Trophoblast cell (in vitro differentiated cells and primary cell): Measurements from ENCODE around the gene SLC2A4.
"Not testable (repeated sequence)": the region's sequence is repeated elsewhere in the genome, so short reads cannot be mapped to it uniquely, and the experiment has no call there.

ENCODE experiments used
- DNase-seq, 2 donors: peaks; one replicate each; pipeline ENCODE4 v3.0.0-alpha.2; 2016
- H2AFZ ChIP-seq: 2 replicates; pipeline ENCODE4 v1.6.1; 2013; ENCODE audit warnings: low read length, moderate library complexity, mild to moderate bottlenecking; ENCODE audit not compliant: insufficient read depth, poor library complexity
- H2AK5ac ChIP-seq: 2 replicates; pipeline ENCODE4 v1.6.1; 2013; ENCODE audit warnings: mild to moderate bottlenecking, low read length
- H2BK120ac ChIP-seq: 2 replicates; pipeline ENCODE4 v1.6.1; 2013; ENCODE audit warnings: low read length, mild to moderate bottlenecking, moderate library complexity; ENCODE audit not compliant: insufficient read depth, poor library complexity
- H2BK12ac ChIP-seq: 2 replicates; pipeline ENCODE4 v1.6.1; 2013; ENCODE audit warnings: mild to moderate bottlenecking, low read length, moderate library complexity
- H2BK5ac ChIP-seq: 2 replicates; pipeline ENCODE4 v1.6.1; 2013; ENCODE audit warnings: low read length, low read depth, moderate library complexity, mild to moderate bottlenecking; ENCODE audit not compliant: poor library complexity
- H3K14ac ChIP-seq: 2 replicates; pipeline ENCODE4 v1.6.1; 2013; ENCODE audit warnings: mild to moderate bottlenecking, low read length
- H3K18ac ChIP-seq: 2 replicates; pipeline ENCODE4 v1.6.1; 2013; ENCODE audit warnings: mild to moderate bottlenecking, low read length
- H3K23ac ChIP-seq: 2 replicates; pipeline ENCODE4 v1.6.1; 2013; ENCODE audit warnings: low read length
- H3K27ac ChIP-seq: 2 replicates; pipeline ENCODE4 v1.5.1; 2013; ENCODE audit warnings: low read depth, mild to moderate bottlenecking, inconsistent platforms, low read length, moderate library complexity
- H3K27me3 ChIP-seq: 2 replicates; pipeline ENCODE4 v1.6.1; 2013; ENCODE audit warnings: inconsistent platforms, mild to moderate bottlenecking, low read length, moderate library complexity; ENCODE audit not compliant: insufficient read depth
- H3K36me3 ChIP-seq, 2 experiments: 1 replicate in 1 of 2; 2 replicates in 1 of 2; pipeline ENCODE4 v1.6.1; 2013; ENCODE audit warnings: low read length in 2 of 2, mild to moderate bottlenecking in 2 of 2, moderate library complexity in 1 of 2; ENCODE audit not compliant: insufficient read depth in 2 of 2, control insufficient read depth in 1 of 2
- H3K4ac ChIP-seq: 2 replicates; pipeline ENCODE4 v1.6.1; 2013; ENCODE audit warnings: low read depth, mild to moderate bottlenecking, low read length, moderate library complexity
- H3K4me1 ChIP-seq, 2 experiments: 1 replicate in 1 of 2; 2 replicates in 1 of 2; pipeline ENCODE4 v1.6.1; 2013; ENCODE audit warnings: low read length in 2 of 2, mild to moderate bottlenecking in 2 of 2, moderate library complexity in 1 of 2; ENCODE audit not compliant: insufficient read depth in 2 of 2, control insufficient read depth in 1 of 2
- H3K4me2 ChIP-seq: 2 replicates; pipeline ENCODE4 v1.6.1; 2013; ENCODE audit warnings: inconsistent platforms, mild to moderate bottlenecking, low read length, moderate library complexity
- H3K4me3 ChIP-seq: 2 replicates; pipeline ENCODE4 v1.5.1; 2013; ENCODE audit warnings: mild to moderate bottlenecking, low read depth, low read length, inconsistent platforms
- H3K79me1 ChIP-seq: one replicate; pipeline ENCODE4 v1.6.1; 2013; ENCODE audit warnings: low read length
- H3K79me2 ChIP-seq: 2 replicates; pipeline ENCODE4 v1.6.1; 2013; ENCODE audit warnings: low read length, mild to moderate bottlenecking; ENCODE audit not compliant: control insufficient read depth, insufficient read depth, poor library complexity
- H3K9ac ChIP-seq: 2 replicates; pipeline ENCODE4 v1.6.1; 2013; ENCODE audit warnings: mild to moderate bottlenecking, low read length
- H3K9me3 ChIP-seq: 2 replicates; pipeline ENCODE4 v1.6.1; 2013; ENCODE audit warnings: low read depth, mild to moderate bottlenecking, control low read depth, inconsistent platforms, low read length; ENCODE audit not compliant: insufficient read depth
- H4K12ac ChIP-seq: 2 replicates; pipeline ENCODE4 v1.6.1; 2013; ENCODE audit warnings: low read depth, mild to moderate bottlenecking, low read length, moderate library complexity
- H4K8ac ChIP-seq: 2 replicates; pipeline ENCODE4 v1.6.1; 2013; ENCODE audit warnings: low read depth, mild to moderate bottlenecking, low read length, moderate library complexity
- H4K91ac ChIP-seq: one replicate; pipeline ENCODE4 v1.6.1; 2013; ENCODE audit warnings: low read depth, mild to moderate bottlenecking, low read length, moderate library complexity
- WGBS: extraction: QIAGEN DNeasy Blood & Tissue Kit; methylation state at CpG from one replicate; pipeline ENCODE4 v1.1.7; 2013; ENCODE audit warnings: missing lambda C conversion rate; ENCODE audit not compliant: insufficient read length, insufficient coverage; ENCODE audit errors: extremely low coverage; 5-methylcytosine and 5-hydroxymethylcytosine counted together

SLC2A4 gene

GRCh38 chr17:7332111-7332510 lies 50.6 kb downstream of the SLC2A4 start:
- H3K27me3 ChIP-seq: no peaks in the 10 kb centered on the region
- H3K79me2 ChIP-seq: peaks cover 4% of the 10 kb centered on the region
- no peak overlapping the region for H2AK5ac ChIP-seq
- H3K4me2 ChIP-seq: no peak overlapping the region
- H4K91ac ChIP-seq: no peak overlapping the region
- H3K4me1 ChIP-seq: peaks cover 4 to 8% of the 10 kb centered on the region in 2 experiments
- H3K27ac ChIP-seq: no peak overlapping the region
- H2BK120ac ChIP-seq: no peak overlapping the region
- peaks cover 11% of the 10 kb centered on the region for H3K79me1 ChIP-seq
- no peak overlapping the region for H3K18ac ChIP-seq
- H2AFZ ChIP-seq: no peak overlapping the region
- no peak overlapping the region for H3K9ac ChIP-seq
- no peak overlapping the region for H4K8ac ChIP-seq
- no peak overlapping the region for H4K12ac ChIP-seq
- no peak for DNase-seq
- no peak overlapping the region for H3K4ac ChIP-seq
- H2BK5ac ChIP-seq: no peak overlapping the region
- H3K9me3 ChIP-seq: no peaks in the 10 kb centered on the region
- WGBS: no CpG with 5 or more reads among the region's 7 CpGs
- no peak overlapping the region for H3K23ac ChIP-seq
- H2BK12ac ChIP-seq: no peak overlapping the region
- peaks cover 0 to under 1% of the 10 kb centered on the region in 2 experiments for H3K36me3 ChIP-seq
- H3K4me3 ChIP-seq: no peak overlapping the region
- H3K14ac ChIP-seq: no peak overlapping the region

GRCh38 chr17:7332600-7333069 lies 51.1 kb downstream of the SLC2A4 start:
- not testable (repeated sequence) for H3K36me3 ChIP-seq, H3K4me1 ChIP-seq, H2BK12ac ChIP-seq, H4K12ac ChIP-seq, H3K27ac ChIP-seq, H2BK5ac ChIP-seq, H3K4me3 ChIP-seq, H3K27me3 ChIP-seq, H4K91ac ChIP-seq, H3K79me2 ChIP-seq, H3K9me3 ChIP-seq, H2AFZ ChIP-seq, H2AK5ac ChIP-seq, H3K14ac ChIP-seq, H3K4ac ChIP-seq, H3K18ac ChIP-seq, H3K9ac ChIP-seq, H2BK120ac ChIP-seq, H3K4me2 ChIP-seq, DNase-seq, H3K23ac ChIP-seq, H4K8ac ChIP-seq
- no CpG with 5 or more reads among the region's 14 CpGs for WGBS
- H3K79me1 ChIP-seq: peaks cover 11% of the 10 kb centered on the region

- Histone ChIP-seq H3K4me1 (peaks cover 4 to 5% of the 10 kb centered on the region in 2 experiments), H2AFZ (no peak overlapping the region), H4K91ac (no peak overlapping the region), H3K27me3 (no peaks in the 10 kb centered on the region), H3K18ac (no peak overlapping the region), H3K79me2 (peaks cover 2% of the 10 kb centered on the region), H3K4ac (no peak overlapping the region), H2BK5ac (no peak overlapping the region), H3K14ac (no peak overlapping the region), H3K27ac (no peak overlapping the region), H2AK5ac (no peak overlapping the region), H3K23ac (no peak overlapping the region), H4K12ac (no peak overlapping the region), H3K9ac (no peak overlapping the region), H3K36me3 (no peaks in the 10 kb centered on the region), H2BK12ac (no peak overlapping the region), H3K4me2 (no peak overlapping the region), H2BK120ac (no peak overlapping the region), H3K79me1 (peaks cover 3% of the 10 kb centered on the region), H3K9me3 (no peaks in the 10 kb centered on the region), H4K8ac (no peak overlapping the region), H3K4me3 (no peak overlapping the region)
- WGBS: no CpG with 5 or more reads among the region's 3 CpGs
- no peak for DNase-seq
These were observed 53.5 kb downstream of the SLC2A4 start for GRCh38 chr17:7334938-7335538.

GRCh38 chr17:7335765-7336164 lies 54.2 kb downstream of the SLC2A4 start:
- H2AFZ ChIP-seq, H3K4me1 ChIP-seq, H3K36me3 ChIP-seq, H3K9me3 ChIP-seq, H3K79me2 ChIP-seq, H2BK120ac ChIP-seq, H3K14ac ChIP-seq, H3K18ac ChIP-seq, H2BK12ac ChIP-seq, H4K12ac ChIP-seq, H2AK5ac ChIP-seq, H3K23ac ChIP-seq, H3K27ac ChIP-seq, DNase-seq, H3K4me3 ChIP-seq, H4K8ac ChIP-seq, H2BK5ac ChIP-seq, H3K27me3 ChIP-seq, H3K4me2 ChIP-seq, H3K4ac ChIP-seq, H4K91ac ChIP-seq, H3K9ac ChIP-seq, H3K79me1 ChIP-seq: not testable (repeated sequence)
- WGBS: no CpG with 5 or more reads among the region's 13 CpGs
